Fibroblast of lung (primary cell): ENCODE measurements around the gene KHNYN.
"Not testable (repeated sequence)": the region's sequence is repeated elsewhere in the genome, so short reads cannot be mapped to it uniquely, and the experiment has no call there.

Experiments
- CTCF ChIP-seq, 2 donors: IDR thresholded peaks in 1 of 2; conservative IDR thresholded peaks in 1 of 2; 1 replicate in 1 of 2; 2 replicates in 1 of 2; pipeline ENCODE4 v1.5.1; 2011 to 2012; ENCODE audit warnings: low read length in 2 of 2, control low read depth in 1 of 2, inconsistent platforms in 1 of 2, low read depth in 1 of 2, mild to moderate bottlenecking in 1 of 2
- EZH2 ChIP-seq: IDR thresholded peaks from 2 replicates; pipeline ENCODE4 v1.5.1; 2012; ENCODE audit warnings: low read length, control low read depth, mild to moderate bottlenecking; ENCODE audit errors: missing control alignments

GRCh38 chr14:24482699-24483303, 53.0 kb downstream of the KHNYN start:
- not testable (repeated sequence) for TF ChIP-seq CTCF (conservative IDR thresholded peaks at IDR 0.05 in 1 of 2, IDR thresholded peaks at IDR 0.05 in 1 of 2; ENCODE audit: low read depth in 1 of 2, low read length in 2 of 2); EZH2
